ENCODE measurements around the gene RUNX3.
"Not testable (repeated sequence)": the region's sequence is repeated elsewhere in the genome, so short reads cannot be mapped to it uniquely, and the experiment has no call there.

Gene RUNX3

GRCh38 chr1:24912376-24913273 is 17.5 kb downstream of the RUNX3 start:
- no peak for DNase-seq

GRCh38 chr1:24911651-24912155 is 18.4 kb downstream of the RUNX3 start:
- DNase-seq, result no peak

GRCh38 chr1:24910751-24911650 is 19.1 kb downstream of the RUNX3 start:
- no peak for DNase-seq

DNA sequence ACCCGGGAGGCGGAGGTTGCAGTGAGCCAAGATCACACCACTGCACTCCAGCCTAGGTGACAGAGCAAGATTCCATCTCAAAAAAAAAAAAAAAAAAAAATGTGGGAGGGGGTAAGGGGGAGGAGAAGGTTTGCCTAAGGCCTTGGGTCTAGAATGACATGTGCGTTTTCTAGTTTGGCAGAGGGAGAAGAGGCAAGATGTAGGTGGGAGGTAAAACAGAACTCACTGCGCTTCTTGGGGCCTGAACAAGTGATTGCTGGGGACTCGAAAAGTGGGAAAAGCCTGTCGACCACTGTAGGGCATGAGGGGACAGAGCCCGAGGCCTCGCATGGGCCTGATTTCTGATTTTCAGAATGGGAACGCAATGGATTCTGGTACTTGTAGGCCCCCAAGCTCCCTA is 19.9 kb downstream of the RUNX3 start:
- no peak for DNase-seq

- DNase-seq, result peak; percentile 90
Measured at GRCh38 chr1:24909388-24909898, 20.6 kb downstream of the RUNX3 start.

DNA sequence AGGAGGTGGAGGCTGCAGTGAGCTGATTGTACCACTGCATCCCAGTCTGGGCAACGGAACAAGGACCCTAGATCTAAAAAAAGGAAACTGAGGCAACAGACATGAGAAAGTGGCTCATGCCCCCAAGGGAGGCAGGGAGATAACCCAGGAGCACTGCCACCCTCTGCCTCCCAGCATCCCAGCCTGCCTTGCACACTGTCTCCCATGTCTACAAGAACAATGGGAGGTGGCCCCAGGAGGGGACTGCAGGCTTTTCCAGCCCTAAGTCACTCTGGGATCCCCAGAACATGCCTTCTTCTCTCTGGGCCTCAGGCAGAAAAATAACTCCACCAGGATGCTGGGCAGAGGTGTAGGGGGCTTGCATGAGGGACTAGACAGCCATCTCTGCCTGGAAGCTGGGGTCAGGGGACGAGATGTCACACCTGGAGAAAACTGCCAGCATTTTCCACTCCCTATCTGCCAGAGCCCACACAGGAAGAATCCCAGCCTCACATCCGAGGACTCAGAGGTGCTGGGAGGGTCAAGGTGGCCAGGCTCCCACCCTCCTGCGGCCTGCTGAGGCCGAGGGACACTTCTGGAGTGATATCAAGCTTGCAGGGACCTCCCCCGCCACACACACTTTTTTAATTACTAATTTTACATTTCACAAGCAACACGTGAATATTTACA is 21.4 kb downstream of the RUNX3 start:
- DNase-seq, result no peak

DNA sequence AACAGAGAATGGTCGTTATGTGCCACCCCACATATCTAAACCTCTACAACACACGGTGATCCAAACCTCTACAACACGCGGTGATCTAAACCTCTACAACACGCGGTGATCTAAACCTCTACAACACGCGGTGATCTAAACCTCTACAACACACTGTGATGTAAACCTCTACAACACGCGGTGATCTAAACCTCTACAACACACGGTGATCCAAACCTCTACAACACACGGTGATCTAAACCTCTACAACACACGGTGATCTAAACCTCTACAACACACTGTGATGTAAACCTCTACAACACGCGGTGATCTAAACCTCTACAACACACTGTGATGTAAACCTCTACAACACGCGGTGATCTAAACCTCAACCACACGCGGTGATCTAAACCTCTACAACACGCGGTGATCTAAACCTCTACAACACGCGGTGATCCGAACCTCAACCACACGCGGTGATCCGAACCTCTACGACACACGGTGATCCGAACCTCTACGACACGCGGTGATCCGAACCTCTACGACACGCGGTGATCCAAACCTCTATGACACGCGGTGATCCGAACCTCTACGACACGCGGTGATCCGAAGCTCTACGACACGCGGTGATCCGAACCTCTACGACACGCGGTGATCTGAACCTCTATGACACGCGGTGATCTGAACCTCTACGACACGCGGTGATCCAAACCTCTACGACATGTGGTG is 22.3 kb downstream of the RUNX3 start:
- not testable (repeated sequence) for DNase-seq

GRCh38 chr1:24906760-24907490 is 23.2 kb downstream of the RUNX3 start:
- DNase-seq, result no peak

GRCh38 chr1:24905979-24906720 is 23.9 kb downstream of the RUNX3 start:
- DNase-seq, result no peak

DNA sequence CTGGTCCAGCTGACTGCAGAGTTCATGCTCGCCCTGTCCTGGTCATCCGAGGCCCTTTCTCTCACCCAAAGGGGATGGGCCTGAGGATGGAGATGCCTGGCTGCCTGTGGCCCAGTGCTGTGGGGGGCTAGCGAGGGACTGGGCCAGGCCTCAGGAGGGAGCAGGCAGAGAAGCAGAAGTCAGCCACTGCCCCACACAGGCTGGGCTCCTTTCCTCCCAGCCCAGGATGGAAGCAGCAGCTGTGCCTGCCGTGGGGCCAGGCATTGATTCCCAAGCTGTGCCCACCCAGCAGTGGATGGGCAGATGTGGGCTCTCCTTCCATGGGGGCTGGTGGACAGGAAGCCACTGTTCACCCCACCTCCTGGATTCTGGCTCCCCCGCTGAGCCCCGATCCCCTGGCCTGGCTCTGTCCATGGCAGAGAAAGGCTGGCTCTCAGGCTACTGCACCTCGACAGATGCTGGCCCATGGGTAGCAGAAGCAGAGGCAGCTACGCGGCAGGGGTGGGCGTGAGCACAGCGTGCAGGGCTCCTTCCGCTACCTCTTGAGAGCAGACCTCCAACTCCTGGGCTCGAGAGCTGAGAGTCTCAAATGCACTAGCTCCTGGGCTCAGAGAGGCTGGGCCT is 24.6 kb downstream of the RUNX3 start:
- DNase-seq, result no peak

DNA sequence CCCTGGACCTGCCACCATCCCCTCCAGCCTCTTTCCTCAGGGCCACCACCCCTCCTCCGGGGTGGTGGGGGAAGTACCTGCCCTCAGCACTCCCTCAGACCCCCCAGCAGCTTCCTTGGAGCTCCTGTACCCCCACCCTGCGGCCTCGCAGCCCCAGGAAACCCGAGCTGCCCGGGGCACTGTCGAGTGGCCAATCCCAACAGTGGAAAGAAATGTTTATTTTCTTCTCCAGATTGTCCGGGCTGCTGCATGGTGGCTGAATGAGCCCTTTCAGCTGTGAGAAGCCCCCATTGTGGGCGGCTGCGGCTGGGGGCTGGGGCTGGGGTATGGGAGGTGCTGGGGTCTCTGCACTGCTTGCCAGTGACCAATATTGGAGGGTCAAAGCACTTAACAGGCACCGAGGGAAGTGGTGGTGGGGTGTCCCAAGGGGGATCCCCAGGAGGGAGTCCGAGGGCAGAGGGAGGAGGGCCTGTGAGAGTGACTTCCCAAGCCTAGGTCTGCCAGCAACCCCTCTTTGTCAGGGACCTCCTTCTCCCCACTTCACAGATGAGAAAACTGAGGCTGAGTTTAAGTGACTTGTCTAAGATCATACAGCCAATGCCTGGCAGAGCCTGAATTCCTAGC is 25.2 kb downstream of the RUNX3 start:
- no peak for DNase-seq

GRCh38 chr1:24903955-24904730 is 25.9 kb downstream of the RUNX3 start:
- DNase-seq, result no peak

- no peak for DNase-seq
Measured at GRCh38 chr1:24903560-24903954, 26.5 kb downstream of the RUNX3 start.

DNA sequence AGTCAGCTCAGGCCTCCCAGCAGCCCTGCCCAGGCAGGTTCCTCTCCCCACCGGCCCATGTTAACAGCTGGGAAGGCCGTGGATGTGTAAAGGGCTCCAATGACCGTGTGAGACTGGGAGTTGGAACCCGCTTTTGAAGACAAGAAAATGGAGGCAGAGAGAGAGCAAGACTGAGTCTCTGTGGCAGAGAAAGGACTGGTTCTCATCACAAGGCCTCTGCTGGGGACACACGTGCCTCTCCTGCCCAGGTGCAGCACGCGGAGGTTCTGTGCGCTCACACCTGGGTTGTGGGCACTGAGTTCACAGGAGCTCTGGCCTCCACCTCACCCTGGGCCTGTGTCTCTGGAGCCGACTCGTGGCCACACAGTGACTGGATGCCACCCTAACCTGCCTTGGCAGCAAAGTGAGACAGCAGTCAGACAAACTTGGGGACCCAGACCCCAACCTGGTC is 27.0 kb downstream of the RUNX3 start:
- no peak for DNase-seq

DNA sequence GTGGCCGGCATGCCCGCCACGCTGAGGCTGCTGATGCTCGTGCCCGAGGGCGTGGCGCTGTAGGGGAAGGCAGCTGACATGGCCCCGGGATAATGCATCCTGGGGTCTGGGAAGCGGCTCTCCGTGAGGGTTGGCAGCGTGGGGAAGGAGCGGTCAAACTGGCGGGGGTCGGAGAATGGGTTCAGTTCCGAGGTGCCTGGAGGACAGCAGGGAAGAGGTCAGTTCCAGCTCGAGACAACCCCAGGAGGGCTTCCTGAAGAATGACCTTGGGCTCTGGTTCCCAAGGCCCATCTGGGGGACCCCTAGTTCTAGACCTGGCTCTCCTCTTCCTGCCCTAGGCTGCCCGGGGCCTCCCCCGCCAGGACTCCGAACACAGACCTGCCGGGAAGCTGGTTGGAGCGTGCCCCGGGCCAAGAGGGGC is 27.6 kb downstream of the RUNX3 start:
- no peak for DNase-seq

GRCh38 chr1:24901791-24902470 is 28.1 kb downstream of the RUNX3 start:
- DNase-seq, result no peak

GRCh38 chr1:24900985-24901781 is 28.9 kb downstream of the RUNX3 start:
- DNase-seq, result no peak

Data from DMS53 (cell line).